ENCODE data around the gene PCNX4. TPM values are rescaled to one million over a fixed set of nuclear protein-coding genes. Genes with fewer than 3 reads are reported as not detected.
A peak's percentile ranks its signal among the peaks of the same experiment; 100 is the strongest.

Gene PCNX4
- total RNA-seq, 4 donors from 2014 or later = 11.3 to 42.8 (median 34.8) TPM

- H3K4me1 ChIP-seq = peaks cover 18 to 27% of the 10 kb centered on the region in 2 donors
- ATAC-seq (peak in 1 of 2 donors; percentile 25), DNase-seq (no peak)
- intact Hi-C loops (cut with DNase I; ENCODE audit: low total_unique reads) (loop anchor here (1.0 to 5.0 kb wide), 5 partner anchors 120 to 702 kb away; partner anchors contain the start of genes JKAMP and L3HYPDH), in situ Hi-C loops (cut with MboI; ENCODE audit: low sequenced_read_pairs in 4 of 4) (loop anchor here in 3 of 4 donors (5.0 to 10.0 kb wide), 4 partner anchors 112 to 220 kb away; no protein-coding TSS in a partner anchor)
- no peaks in the 10 kb centered on the region for H3K9me3 ChIP-seq
- H3K27me3 ChIP-seq = no peaks in the 10 kb centered on the region
- TF ChIP-seq, protein P1, sequence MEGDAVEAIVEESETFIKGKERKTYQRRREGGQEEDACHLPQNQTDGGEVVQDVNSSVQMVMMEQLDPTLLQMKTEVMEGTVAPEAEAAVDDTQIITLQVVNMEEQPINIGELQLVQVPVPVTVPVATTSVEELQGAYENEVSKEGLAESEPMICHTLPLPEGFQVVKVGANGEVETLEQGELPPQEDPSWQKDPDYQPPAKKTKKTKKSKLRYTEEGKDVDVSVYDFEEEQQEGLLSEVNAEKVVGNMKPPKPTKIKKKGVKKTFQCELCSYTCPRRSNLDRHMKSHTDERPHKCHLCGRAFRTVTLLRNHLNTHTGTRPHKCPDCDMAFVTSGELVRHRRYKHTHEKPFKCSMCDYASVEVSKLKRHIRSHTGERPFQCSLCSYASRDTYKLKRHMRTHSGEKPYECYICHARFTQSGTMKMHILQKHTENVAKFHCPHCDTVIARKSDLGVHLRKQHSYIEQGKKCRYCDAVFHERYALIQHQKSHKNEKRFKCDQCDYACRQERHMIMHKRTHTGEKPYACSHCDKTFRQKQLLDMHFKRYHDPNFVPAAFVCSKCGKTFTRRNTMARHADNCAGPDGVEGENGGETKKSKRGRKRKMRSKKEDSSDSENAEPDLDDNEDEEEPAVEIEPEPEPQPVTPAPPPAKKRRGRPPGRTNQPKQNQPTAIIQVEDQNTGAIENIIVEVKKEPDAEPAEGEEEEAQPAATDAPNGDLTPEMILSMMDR (IDR thresholded peaks at IDR 0.05 in 4 of 5, conservative IDR thresholded peaks at IDR 0.05 in 1 of 5) = peak; percentile 76 to 97 (median 80)
- TF ChIP-seq POLR2A (IDR thresholded peaks at IDR 0.05) = no peak
- no peaks in the 10 kb centered on the region for H3K36me3 ChIP-seq
- H3K27ac ChIP-seq = peak overlapping the region; percentile 77 to 99 (median 78)
- H3K4me3 ChIP-seq = peak overlapping the region; percentile 54 to 56 (median 54)
Measured at GRCh38 chr14:60184146-60184904, 92.6 kb downstream of the PCNX4 start.

DNA sequence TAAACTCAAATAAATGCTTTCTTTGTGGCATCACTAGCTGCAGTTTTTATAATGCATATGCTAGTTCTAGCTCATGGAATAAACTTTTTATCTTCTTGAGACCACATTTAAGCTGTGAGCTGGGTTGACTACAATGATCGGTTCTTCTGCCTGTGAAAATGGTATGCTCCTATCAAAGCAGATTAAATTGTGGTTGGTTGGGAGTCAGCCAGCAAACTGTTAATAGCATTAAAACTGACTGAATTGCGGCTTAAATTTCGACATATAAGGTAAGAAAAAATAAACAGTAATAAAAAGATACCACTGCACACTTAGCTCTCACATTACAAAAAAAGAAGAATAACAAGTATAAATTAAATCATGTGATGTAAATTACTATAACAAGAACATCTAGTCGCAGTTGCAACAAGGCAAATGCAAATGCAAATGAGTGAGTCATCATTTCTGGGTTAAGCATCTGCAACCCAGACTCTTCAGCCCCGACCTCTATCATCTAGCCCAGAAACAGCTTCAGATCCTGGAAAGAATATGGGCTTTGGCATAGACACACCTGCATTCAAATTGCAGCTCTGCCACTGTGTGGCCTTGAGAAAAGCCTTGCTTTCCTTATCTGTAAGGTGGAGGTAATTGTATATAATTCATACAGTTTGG lies 93.3 kb downstream of the PCNX4 start:
- Histone ChIP-seq H3K36me3 (no peaks in the 10 kb centered on the region), H3K27me3 (no peaks in the 10 kb centered on the region), H3K4me3 (no peak overlapping the region), H3K27ac (no peak overlapping the region), H3K9me3 (no peaks in the 10 kb centered on the region), H3K4me1 (peaks cover 15 to 25% of the 10 kb centered on the region in 2 donors)
- ATAC-seq (no peak), DNase-seq (no peak)
- TF ChIP-seq, protein P1 (IDR thresholded peaks at IDR 0.05 in 4 of 5, conservative IDR thresholded peaks at IDR 0.05 in 1 of 5) = no peak
- TF ChIP-seq POLR2A (IDR thresholded peaks at IDR 0.05) = no peak
- in situ Hi-C loops (cut with MboI; ENCODE audit: low sequenced_read_pairs in 4 of 4) (loop anchor here (5.0 to 10.0 kb wide), 6 partner anchors 113 to 220 kb away; no protein-coding TSS in a partner anchor), intact Hi-C loops (cut with DNase I; ENCODE audit: low total_unique reads) (loop anchor here (1.0 to 5.0 kb wide), 5 partner anchors 121 to 703 kb away; partner anchors contain the start of genes JKAMP and L3HYPDH)

- in situ Hi-C loops (cut with MboI; ENCODE audit: low sequenced_read_pairs in 4 of 4) = loop anchor here (5.0 to 10.0 kb wide), 4 partner anchors 123 to 223 kb away; no protein-coding TSS in a partner anchor
Measured at GRCh38 chr14:60188115-60188514, 96.4 kb downstream of the PCNX4 start.

DNA sequence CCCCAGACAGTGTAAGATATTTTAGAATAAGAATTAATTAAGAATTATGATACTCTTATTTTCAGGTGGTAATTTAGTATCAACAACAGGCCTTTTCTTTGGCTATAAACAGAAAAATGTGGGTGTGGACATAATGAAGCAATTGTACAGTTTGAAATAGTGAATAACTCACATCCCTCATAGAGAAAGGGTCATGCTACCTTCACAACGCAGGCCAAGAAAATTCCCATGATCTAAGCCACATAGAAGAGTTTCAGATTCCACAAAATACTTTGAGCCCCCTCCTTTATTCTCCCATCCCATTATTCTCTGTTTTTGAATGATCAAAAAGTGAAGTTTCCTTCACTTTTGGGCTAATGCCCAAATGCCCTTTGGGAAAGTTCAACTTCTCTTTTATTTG lies 97.0 kb downstream of the PCNX4 start:
- DNase-seq = no peak
- H3K4me3 ChIP-seq = no peak overlapping the region
- peaks cover 3 to 5% of the 10 kb centered on the region in 2 donors for H3K4me1 ChIP-seq
- no peaks in the 10 kb centered on the region for H3K36me3 ChIP-seq
- no peak for TF ChIP-seq POLR2A (IDR thresholded peaks at IDR 0.05)
- TF ChIP-seq, protein P1 (IDR thresholded peaks at IDR 0.05 in 4 of 5, conservative IDR thresholded peaks at IDR 0.05 in 1 of 5) = no peak
- in situ Hi-C loops (cut with MboI; ENCODE audit: low sequenced_read_pairs in 4 of 4) = loop anchor here (5.0 to 10.0 kb wide), 4 partner anchors 124 to 224 kb away; no protein-coding TSS in a partner anchor
- no peaks in the 10 kb centered on the region for H3K27me3 ChIP-seq
- H3K27ac ChIP-seq = no peak overlapping the region
- no peaks in the 10 kb centered on the region for H3K9me3 ChIP-seq
- ATAC-seq = no peak
- intact Hi-C loops (cut with DNase I; ENCODE audit: low total_unique reads) = no loop called here

More at GRCh38 chr14:60188115-60188514, 96.4 kb downstream of the PCNX4 start:
- DNase-seq (no peak), ATAC-seq (no peak)
- no peaks in the 10 kb centered on the region for H3K27me3 ChIP-seq
- no peak overlapping the region for H3K27ac ChIP-seq
- intact Hi-C loops (cut with DNase I; ENCODE audit: low total_unique reads) = no loop called here
- H3K4me3 ChIP-seq = no peak overlapping the region
- no peaks in the 10 kb centered on the region for H3K36me3 ChIP-seq
- no peaks in the 10 kb centered on the region for H3K9me3 ChIP-seq
- no peak for TF ChIP-seq POLR2A (IDR thresholded peaks at IDR 0.05)
- TF ChIP-seq, protein P1 (IDR thresholded peaks at IDR 0.05 in 4 of 5, conservative IDR thresholded peaks at IDR 0.05 in 1 of 5) = no peak
- H3K4me1 ChIP-seq = peaks cover 9 to 10% of the 10 kb centered on the region in 2 donors
